Esophagus squamous epithelium (tissue), 4 donors: ENCODE data around the gene BMPR2.

Experiments used
- CTCF ChIP-seq, 6 experiments: fragments of 450-650 bp in 4 of 6; fragments of 200-600 bp in 2 of 6; sonication (generic) in 2 of 6; IDR thresholded peaks; one replicate each; pipeline ENCODE4 v1.5.1; 2016 to 2019; ENCODE audit warnings: antibody characterized with exemption in 6 of 6, mild to moderate bottlenecking in 4 of 6, moderate library complexity in 4 of 6
- POLR2A ChIP-seq, 4 donors: fragments of 450-650 bp; IDR thresholded peaks; one replicate each; pipeline ENCODE4 v1.6.1; 2017; ENCODE audit warnings: antibody characterized with exemption in 4 of 4, mild to moderate bottlenecking in 4 of 4, moderate library complexity in 3 of 4

- no peak for TF ChIP-seq POLR2A (IDR thresholded peaks at IDR 0.05)
- no peak for TF ChIP-seq CTCF (IDR thresholded peaks at IDR 0.05)
Measured at GRCh38 chr2:202444000-202444399, 67.9 kb downstream of the BMPR2 start.
